GM19324 (cell line): Measurements from ENCODE around the gene SSH2.
"Not testable (repeated sequence)": the region's sequence is repeated elsewhere in the genome, so short reads cannot be mapped to it uniquely, and the experiment has no call there.

Source experiments
- ATAC-seq: cut with Tn5 transposase; IDR thresholded peaks from one replicate; pipeline ENCODE4 v1.9.1; 2021; ENCODE audit warnings: mild to moderate bottlenecking, moderate library complexity; ENCODE audit not compliant: unreplicated experiment, low FRiP score

The SSH2 gene

GRCh38 chr17:29880031-29880430 lies 50.0 kb downstream of the SSH2 start:
- ATAC-seq, result no peak

- no peak for ATAC-seq
Observed at GRCh38 chr17:29874931-29875596, 55.0 kb downstream of the SSH2 start.

- ATAC-seq, result not testable (repeated sequence)
Observed at GRCh38 chr17:29874358-29874757, 55.7 kb downstream of the SSH2 start.

GRCh38 chr17:29873476-29873875 lies 56.6 kb downstream of the SSH2 start:
- no peak for ATAC-seq

- ATAC-seq, result no peak
Observed at GRCh38 chr17:29870836-29871465, 59.1 kb downstream of the SSH2 start.

GRCh38 chr17:29867643-29868181 lies 62.3 kb downstream of the SSH2 start:
- ATAC-seq, result no peak

- ATAC-seq, result no peak
Observed at GRCh38 chr17:29866746-29867404, 63.2 kb downstream of the SSH2 start.

- no peak for ATAC-seq
Observed at GRCh38 chr17:29864615-29865014, 65.4 kb downstream of the SSH2 start.

GRCh38 chr17:29864123-29864522 lies 65.9 kb downstream of the SSH2 start:
- not testable (repeated sequence) for ATAC-seq

GRCh38 chr17:29862951-29863350 lies 67.1 kb downstream of the SSH2 start:
- no peak for ATAC-seq

- no peak for ATAC-seq
Observed at GRCh38 chr17:29862127-29862526, 67.9 kb downstream of the SSH2 start.

GRCh38 chr17:29859445-29859844 lies 70.6 kb downstream of the SSH2 start:
- ATAC-seq, result not testable (repeated sequence)

- no peak for ATAC-seq
Observed at GRCh38 chr17:29857823-29858222, 72.2 kb downstream of the SSH2 start.

GRCh38 chr17:29857105-29857504 lies 72.9 kb downstream of the SSH2 start:
- ATAC-seq, result not testable (repeated sequence)

GRCh38 chr17:29855686-29856085 lies 74.3 kb downstream of the SSH2 start:
- ATAC-seq, result no peak

- ATAC-seq, result no peak
Observed at GRCh38 chr17:29848737-29849136, 81.3 kb downstream of the SSH2 start.

- ATAC-seq, result no peak
Observed at GRCh38 chr17:29847527-29848400, 82.3 kb downstream of the SSH2 start.

GRCh38 chr17:29847118-29847517 lies 82.9 kb downstream of the SSH2 start:
- no peak for ATAC-seq

- ATAC-seq, result no peak
Observed at GRCh38 chr17:29846298-29846697, 83.7 kb downstream of the SSH2 start.

GRCh38 chr17:29844339-29845048 lies 85.5 kb downstream of the SSH2 start:
- ATAC-seq, result no peak
